HEK293 (cell line): ENCODE data around the gene SUFU.

Source experiments
- CTCF ChIA-PET: fragments of 350-600 bp; formaldehyde crosslinking; extraction: SDS; loops from one replicate; lab custom pipeline; 2021; ENCODE audit warnings: antibody characterized with exemption; lab: Yijun Ruan, JAX
- POLR2A ChIA-PET: fragments of 300-600 bp; formaldehyde crosslinking; extraction: SDS; loops from one replicate; lab custom pipeline; 2020; ENCODE audit warnings: antibody characterized with exemption, inconsistent platforms; lab: Yijun Ruan, JAX
- H3K27ac ChIP-seq: fragments of 200-500 bp; sonication (Bioruptor generic); 2 replicates; pipeline ENCODE4 v1.5.1; 2014; ENCODE audit warnings: low read depth, low read length, control low read depth, inconsistent platforms; ENCODE audit errors: extremely low read depth
- H3K36me3 ChIP-seq, 2 experiments: fragments of 200-500 bp in 1 of 2; sonication (Bioruptor generic) in 1 of 2; 1 replicate in 1 of 2; 2 replicates in 1 of 2; pipeline ENCODE4 v1.5.1; 2014 to 2017; ENCODE audit warnings: inconsistent platforms in 2 of 2, low read length in 2 of 2; ENCODE audit not compliant: control insufficient read depth in 2 of 2, insufficient read depth in 1 of 2
- H3K4me1 ChIP-seq: fragments of 200-500 bp; sonication (Bioruptor generic); 2 replicates; pipeline ENCODE4 v1.5.1; 2014; ENCODE audit warnings: mild to moderate bottlenecking, low read length, inconsistent platforms; ENCODE audit not compliant: control insufficient read depth, insufficient read depth
- H3K4me3 ChIP-seq: 2 replicates; pipeline ENCODE4 v1.5.1; 2011; ENCODE audit warnings: low read depth, mild to moderate bottlenecking, control low read depth, low read length, moderate library complexity
- H3K9me3 ChIP-seq: fragments of 200-500 bp; sonication (Bioruptor generic); 2 replicates; pipeline ENCODE4 v1.5.1; 2014; ENCODE audit warnings: low read depth, low read length, inconsistent platforms; ENCODE audit not compliant: control insufficient read depth, insufficient read depth
- PRDM4 ChIP-seq: fragments of 450-650 bp; formaldehyde crosslinking; IDR thresholded peaks from 2 replicates; pipeline ENCODE4 v1.5.1; 2017; ENCODE audit warnings: missing biosample characterization, missing genetic modification characterization
- PRDM6 ChIP-seq: fragments of 450-650 bp; formaldehyde crosslinking; IDR thresholded peaks from 2 replicates; pipeline ENCODE4 v1.5.1; 2017; ENCODE audit warnings: missing biosample characterization, missing genetic modification characterization
- YY2 ChIP-seq: fragments of 450-650 bp; formaldehyde crosslinking; IDR thresholded peaks from 2 replicates; pipeline ENCODE4 v1.5.1; 2016; ENCODE audit warnings: missing biosample characterization, missing genetic modification characterization
- ZBTB17 ChIP-seq: fragments of 450-650 bp; formaldehyde crosslinking; IDR thresholded peaks from 2 replicates; pipeline ENCODE4 v1.5.1; 2016; ENCODE audit warnings: missing biosample characterization, missing genetic modification characterization
- ZEB2 ChIP-seq: fragments of 450-650 bp; formaldehyde crosslinking; IDR thresholded peaks from 2 replicates; pipeline ENCODE4 v1.5.1; 2016; ENCODE audit warnings: missing biosample characterization, missing genetic modification characterization
- ZNF184 ChIP-seq: fragments of 450-650 bp; IDR thresholded peaks from 2 replicates; pipeline ENCODE4 v1.5.1; 2018; ENCODE audit warnings: missing biosample characterization, mild to moderate bottlenecking, missing genetic modification characterization
- ZNF23 ChIP-seq: fragments of 450-650 bp; formaldehyde crosslinking; IDR thresholded peaks from 2 replicates; pipeline ENCODE4 v1.5.1; 2016; ENCODE audit warnings: missing biosample characterization, missing genetic modification characterization, borderline replicate concordance
- ZNF292 ChIP-seq: fragments of 450-650 bp; formaldehyde crosslinking; IDR thresholded peaks from 2 replicates; pipeline ENCODE4 v1.5.1; 2016; ENCODE audit warnings: low read depth, missing biosample characterization, missing genetic modification characterization, borderline replicate concordance
- ZNF510 ChIP-seq: fragments of 450-650 bp; formaldehyde crosslinking; IDR thresholded peaks from 2 replicates; pipeline ENCODE4 v1.5.1; 2018; ENCODE audit warnings: mild to moderate bottlenecking, missing genetic modification characterization, missing biosample characterization; ENCODE audit not compliant: insufficient replicate concordance
- ZNF521 ChIP-seq: fragments of 450-650 bp; formaldehyde crosslinking; IDR thresholded peaks from 2 replicates; pipeline ENCODE4 v1.5.1; 2017; ENCODE audit warnings: missing biosample characterization, mild to moderate bottlenecking, missing genetic modification characterization
- ZNF555 ChIP-seq: fragments of 450-650 bp; formaldehyde crosslinking; conservative IDR thresholded peaks from 2 replicates; pipeline ENCODE4 v1.5.1; 2017; ENCODE audit warnings: missing biosample characterization, mild to moderate bottlenecking, missing genetic modification characterization, inconsistent platforms
- ZNF596 ChIP-seq: fragments of 450-650 bp; IDR thresholded peaks from 2 replicates; pipeline ENCODE4 v1.5.0; 2018; ENCODE audit warnings: missing biosample characterization, mild to moderate bottlenecking, missing genetic modification characterization, moderate library complexity
- ZNF600 ChIP-seq: fragments of 450-650 bp; formaldehyde crosslinking; IDR thresholded peaks from 2 replicates; pipeline ENCODE4 v1.5.1; 2016; ENCODE audit warnings: missing biosample characterization, missing genetic modification characterization
- ZNF629 ChIP-seq: fragments of 450-650 bp; formaldehyde crosslinking; IDR thresholded peaks from 2 replicates; pipeline ENCODE4 v1.5.1; 2017; ENCODE audit warnings: missing biosample characterization, missing genetic modification characterization
- ZNF639 ChIP-seq: fragments of 450-650 bp; formaldehyde crosslinking; IDR thresholded peaks from 2 replicates; pipeline ENCODE4 v1.5.1; 2016; ENCODE audit warnings: missing biosample characterization, missing genetic modification characterization
- ZNF664 ChIP-seq: fragments of 450-650 bp; formaldehyde crosslinking; IDR thresholded peaks from 2 replicates; pipeline ENCODE4 v1.5.1; 2016; ENCODE audit warnings: missing biosample characterization, missing genetic modification characterization
- TF ChIP-seq, protein P1 (sequence below): fragments of 450-650 bp; formaldehyde crosslinking; IDR thresholded peaks from 2 replicates; pipeline ENCODE4 v1.5.1; 2016; ENCODE audit warnings: missing biosample characterization, missing genetic modification characterization

Gene SUFU

DNA sequence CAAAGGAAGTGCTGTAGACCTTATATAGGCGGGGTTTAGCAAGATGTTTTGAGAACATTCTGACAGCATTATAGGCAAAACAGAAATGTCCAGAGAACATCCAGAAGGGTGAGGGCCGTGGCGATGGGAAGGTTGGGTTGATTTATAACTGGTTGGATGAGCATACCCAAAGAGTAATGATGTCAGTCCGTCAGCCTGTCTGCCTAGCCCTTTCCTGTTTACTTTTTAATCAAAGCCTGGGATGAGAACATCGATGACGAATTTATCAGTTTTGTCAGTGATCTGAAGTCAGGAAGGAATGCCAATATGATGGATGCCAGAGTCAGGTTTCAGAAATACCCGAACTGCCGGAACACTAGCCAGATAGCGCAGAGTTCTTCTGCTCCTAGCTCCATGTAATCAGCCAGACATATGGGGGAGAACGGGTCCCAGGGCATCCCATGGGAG is 106.7 kb downstream of the SUFU start:
- peaks cover 3% of the 10 kb centered on the region; the same call in 1 of the 2 replicates for H3K4me1 ChIP-seq
- no peak overlapping the region for H3K27ac ChIP-seq
- no peaks in the 10 kb centered on the region for H3K9me3 ChIP-seq
- peaks cover 0 to 24% of the 10 kb centered on the region in 2 experiments; a peak in 2 of 3 replicates for H3K36me3 ChIP-seq
- H3K4me3 ChIP-seq, result no peak overlapping the region
- TF ChIP-seq ZNF510 (no peak), ZNF184 (tag by site-specific recombination) (0 out of 2 replicates have a peak, but pooled peaks have one; percentile 28), ZBTB17 (peak; percentile 86), ZNF639 (tag by site-specific recombination) (0 out of 2 replicates have a peak, but pooled peaks have one; percentile 54), ZNF596 (tag by site-specific recombination) (no peak), ZNF600 (tag by site-specific recombination) (peak; percentile 60), PRDM6 (tag by site-specific recombination) (no peak), ZNF23 (tag by site-specific recombination) (no peak), PRDM4 (no peak), ZNF555 (no peak), ZNF629 (tag by site-specific recombination) (peak; percentile 88)
- TF ChIP-seq, protein P1, sequence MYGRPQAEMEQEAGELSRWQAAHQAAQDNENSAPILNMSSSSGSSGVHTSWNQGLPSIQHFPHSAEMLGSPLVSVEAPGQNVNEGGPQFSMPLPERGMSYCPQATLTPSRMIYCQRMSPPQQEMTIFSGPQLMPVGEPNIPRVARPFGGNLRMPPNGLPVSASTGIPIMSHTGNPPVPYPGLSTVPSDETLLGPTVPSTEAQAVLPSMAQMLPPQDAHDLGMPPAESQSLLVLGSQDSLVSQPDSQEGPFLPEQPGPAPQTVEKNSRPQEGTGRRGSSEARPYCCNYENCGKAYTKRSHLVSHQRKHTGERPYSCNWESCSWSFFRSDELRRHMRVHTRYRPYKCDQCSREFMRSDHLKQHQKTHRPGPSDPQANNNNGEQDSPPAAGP (tag by site-specific recombination), result peak; percentile 65
- POLR2A ChIA-PET, result interaction anchor here (1.0 kb wide), 1 partner anchor 107 kb away, joined by 3 read pairs; the partner anchor contains the start of gene SUFU
- CTCF ChIA-PET, result interaction anchor here (1.1 to 5.2 kb wide), 2 partner anchors 14 to 139 kb away, joined by 3 to 25 read pairs; no protein-coding TSS in a partner anchor

- Histone ChIP-seq H3K4me3 (no peak overlapping the region), H3K4me1 (peaks cover 3% of the 10 kb centered on the region; the same call in 1 of the 2 replicates), H3K36me3 (peaks cover 0 to 28% of the 10 kb centered on the region in 2 experiments; a peak in 2 of 3 replicates), H3K9me3 (no peaks in the 10 kb centered on the region), H3K27ac (no peak overlapping the region)
- CTCF ChIA-PET, result interaction anchor here (0.6 to 5.2 kb wide), 7 partner anchors 15 to 66 kb away, joined by 3 to 25 read pairs (median 3); partner anchors contain the start of gene TRIM8
- POLR2A ChIA-PET, result no interaction called here
- TF ChIP-seq ZNF292 (tag by site-specific recombination) (0 out of 2 replicates have a peak, but pooled peaks have one; percentile 5), ZEB2 (0 out of 2 replicates have a peak, but pooled peaks have one; percentile 27), ZNF664 (tag by site-specific recombination) (peak; percentile 89), ZNF629 (tag by site-specific recombination) (peak; percentile 62), YY2 (no peak), ZNF521 (tag by site-specific recombination) (no peak), ZNF596 (tag by site-specific recombination) (no peak)
Measured at GRCh38 chr10:102611514-102612087, 107.8 kb downstream of the SUFU start.
